ENCODE results near the gene RBFOX2. TPM values are rescaled to one million over a fixed set of nuclear protein-coding genes. Genes with fewer than 3 reads are reported as not detected.

Gene RBFOX2
- total and polyA plus RNA-seq, 2 experiments from 2014 or later: 88.8 to 131 TPM

GRCh38 chr22:35863432-35863831 lies 165.2 kb downstream of the RBFOX2 start:
- Histone ChIP-seq H3K27ac (ENCODE audit: low read depth) (no peak overlapping the region), H3F3A (replicated peaks; ENCODE audit: low read depth) (no peaks in the 10 kb centered on the region), H3K4me3 (no peak overlapping the region), H3K4me1 (ENCODE audit: insufficient read depth) (peaks cover 40% of the 10 kb centered on the region), H3K9me2 (ENCODE audit: insufficient read depth) (no peaks in the 10 kb centered on the region), H3K27me3 (ENCODE audit: insufficient read depth) (no peaks in the 10 kb centered on the region), H3K36me3 (ENCODE audit: insufficient read depth) (no peaks in the 10 kb centered on the region), H3K79me2 (replicated peaks; ENCODE audit: insufficient read depth) (peaks cover 84% of the 10 kb centered on the region), H2AFZ (no peak overlapping the region), H4K20me1 (replicated peaks; ENCODE audit: insufficient read depth) (peaks cover 9% of the 10 kb centered on the region; the same call in 1 of the 2 replicates), H3K4me2 (no peak overlapping the region)
- DNase-seq (ENCODE audit: low spot score) (no peak), ATAC-seq (peak; percentile 63)
- TF ChIP-seq NANOG (IDR thresholded peaks at IDR 0.05; ENCODE audit: borderline replicate concordance) (no peak), CREB1 (CRISPR knock-in tag; IDR thresholded peaks at IDR 0.05; ENCODE audit: low read depth) (no peak), EZH2phosphoT487 (IDR thresholded peaks at IDR 0.05; ENCODE audit: unreplicated experiment) (no peak)
- Mint-ChIP-seq H3K4me3 (no peak overlapping the region), H3K27ac (no peak overlapping the region), H3K9me3 (no peaks in the 10 kb centered on the region), H3K36me3 (ENCODE audit: low read depth) (no peaks in the 10 kb centered on the region), H3K4me1 (peaks cover 55% of the 10 kb centered on the region), H3K27me3 (ENCODE audit: insufficient read depth, low read depth, poor library complexity) (no peaks in the 10 kb centered on the region)

- no peaks in the 10 kb centered on the region for H3F3A ChIP-seq (replicated peaks; ENCODE audit: low read depth)
- DNase-seq (ENCODE audit: low spot score): no peak
- Mint-ChIP-seq H3K36me3 (ENCODE audit: low read depth) (no peaks in the 10 kb centered on the region), H3K27me3 (ENCODE audit: insufficient read depth, low read depth, poor library complexity) (no peaks in the 10 kb centered on the region), H3K9me3 (no peaks in the 10 kb centered on the region), H3K4me1 (peaks cover 57% of the 10 kb centered on the region), H3K27ac (no peak overlapping the region), H3K4me3 (no peak overlapping the region)
- ATAC-seq: no peak
- no peak overlapping the region for H3K4me3 ChIP-seq
- no peak overlapping the region for H2AFZ ChIP-seq
- H4K20me1 ChIP-seq (replicated peaks; ENCODE audit: insufficient read depth): peaks cover 12% of the 10 kb centered on the region
- peaks cover 40% of the 10 kb centered on the region for H3K4me1 ChIP-seq (ENCODE audit: insufficient read depth)
- H3K9me2 ChIP-seq (ENCODE audit: insufficient read depth): no peaks in the 10 kb centered on the region
- H3K27me3 ChIP-seq (ENCODE audit: insufficient read depth): no peaks in the 10 kb centered on the region
- peaks cover 86% of the 10 kb centered on the region for H3K79me2 ChIP-seq (replicated peaks; ENCODE audit: insufficient read depth)
- 0 out of 2 replicates have a peak overlapping the region, but pooled peaks have one; percentile 28 for H3K4me2 ChIP-seq
- H3K36me3 ChIP-seq (ENCODE audit: insufficient read depth): no peaks in the 10 kb centered on the region
- H3K27ac ChIP-seq (ENCODE audit: low read depth): no peak overlapping the region
- TF ChIP-seq ZNF462 (CRISPR knock-in tag; IDR thresholded peaks at IDR 0.05) (no peak), EZH2phosphoT487 (IDR thresholded peaks at IDR 0.05; ENCODE audit: unreplicated experiment) (no peak), ZNF331 (CRISPR knock-in tag; IDR thresholded peaks at IDR 0.05; ENCODE audit: low read depth) (no peak), JUNB (IDR thresholded peaks at IDR 0.05; ENCODE audit: unreplicated experiment) (no peak), CREB1 (CRISPR knock-in tag; IDR thresholded peaks at IDR 0.05; ENCODE audit: low read depth) (no peak), NANOG (IDR thresholded peaks at IDR 0.05; ENCODE audit: borderline replicate concordance) (no peak), STAT1 (IDR thresholded peaks at IDR 0.05; ENCODE audit: unreplicated experiment) (no peak), ETS1 (IDR thresholded peaks at IDR 0.05) (no peak), ZNF114 (CRISPR knock-in tag; IDR thresholded peaks at IDR 0.05) (no peak), REST (IDR thresholded peaks at IDR 0.05; ENCODE audit: unreplicated experiment) (no peak), EZH2 (IDR thresholded peaks at IDR 0.05; ENCODE audit: low read depth, unreplicated experiment) (no peak)
These were observed 165.9 kb downstream of the RBFOX2 start for GRCh38 chr22:35862697-35863096.

Measured in GM23338 (cell line).